GM13976 (cell line): ENCODE data around the gene IL1RL1.

ENCODE experiments used
- DNase-seq: peaks from one replicate; pipeline ENCODE4 v3.0.0; 2012; ENCODE audit warnings: low spot score
- CTCF ChIP-seq: IDR thresholded peaks from 2 replicates; pipeline ENCODE4 v1.5.1; 2012; ENCODE audit warnings: borderline replicate concordance, mild to moderate bottlenecking; ENCODE audit not compliant: insufficient read depth; ENCODE audit errors: extremely low read depth, missing control alignments, control extremely low read depth
- in situ Hi-C: fragments of 300-500 bp; cut with MboI; formaldehyde crosslinking; loops from one replicate; pipeline ENCODE4 v1.12.0; 2022; ENCODE audit warnings: low sequenced_read_pairs, mixed read lengths, inconsistent platforms; ENCODE audit not compliant: unreplicated experiment

The IL1RL1 gene

GRCh38 chr2:102361632-102362241 lies 50.4 kb downstream of the IL1RL1 start:
- no peak for DNase-seq
- in situ Hi-C loops: loop anchor here (10.0 kb wide), 1 partner anchor 73 kb away; no protein-coding TSS in a partner anchor
- TF ChIP-seq CTCF: no peak

- no peak for TF ChIP-seq CTCF
- no peak for DNase-seq
- in situ Hi-C loops: loop anchor here (10.0 kb wide), 1 partner anchor 69 kb away; no protein-coding TSS in a partner anchor
Measured at GRCh38 chr2:102365763-102366162, 54.4 kb downstream of the IL1RL1 start.

- DNase-seq: peak; percentile 37
- in situ Hi-C loops: loop anchor here (10.0 kb wide), 1 partner anchor 68 kb away; no protein-coding TSS in a partner anchor
- no peak for TF ChIP-seq CTCF
Measured at GRCh38 chr2:102366406-102367112, 55.2 kb downstream of the IL1RL1 start.

- TF ChIP-seq CTCF: no peak
- in situ Hi-C loops: loop anchor here (10.0 kb wide), 1 partner anchor 67 kb away; no protein-coding TSS in a partner anchor
- DNase-seq: peak; percentile 49
Measured at GRCh38 chr2:102367331-102367971, 56.1 kb downstream of the IL1RL1 start.

- TF ChIP-seq CTCF: no peak
- DNase-seq: no peak
- in situ Hi-C loops: loop anchor here (10.0 kb wide), 1 partner anchor 66 kb away; no protein-coding TSS in a partner anchor
Measured at GRCh38 chr2:102368461-102369109, 57.2 kb downstream of the IL1RL1 start.

GRCh38 chr2:102369866-102370265 lies 58.5 kb downstream of the IL1RL1 start:
- no peak for DNase-seq
- in situ Hi-C loops: loop anchor here (10.0 kb wide), 1 partner anchor 65 kb away; no protein-coding TSS in a partner anchor
- no peak for TF ChIP-seq CTCF
